ENCODE data around the gene HSPA1A.
A peak's percentile ranks its signal among the peaks of the same experiment; 100 is the strongest.
"Not testable (repeated sequence)": the region's sequence is repeated elsewhere in the genome, so short reads cannot be mapped to it uniquely, and the experiment has no call there.

HSPA1A gene

GRCh38 chr6:31811645-31812044 is 3.7 kb upstream of the HSPA1A start:
- no peak for DNase-seq (ENCODE audit: low spot score)

- no peak for DNase-seq (ENCODE audit: low spot score)
Observed at GRCh38 chr6:31813465-31813849, 1.9 kb upstream of the HSPA1A start.

GRCh38 chr6:31814677-31815024 is 692 bp upstream of the HSPA1A start:
- peak; percentile 97 for DNase-seq (ENCODE audit: low spot score)

GRCh38 chr6:31817133-31817928 is 2.0 kb downstream of the HSPA1A start:
- DNase-seq (ENCODE audit: low spot score) = not testable (repeated sequence)

GRCh38 chr6:31817929-31818511 is 2.7 kb downstream of the HSPA1A start:
- DNase-seq (ENCODE audit: low spot score) = not testable (repeated sequence)

GRCh38 chr6:31819871-31820299 is 4.5 kb downstream of the HSPA1A start:
- no peak for DNase-seq (ENCODE audit: low spot score)

- not testable (repeated sequence) for DNase-seq (ENCODE audit: low spot score)
Observed at GRCh38 chr6:31820399-31820798, 5.1 kb downstream of the HSPA1A start.

- no peak for DNase-seq (ENCODE audit: low spot score)
Observed at GRCh38 chr6:31821301-31822035, 6.1 kb downstream of the HSPA1A start.

GRCh38 chr6:31822036-31822821 is 6.9 kb downstream of the HSPA1A start:
- peak; percentile 77 for DNase-seq (ENCODE audit: low spot score)

- not testable (repeated sequence) for DNase-seq (ENCODE audit: low spot score)
Observed at GRCh38 chr6:31823592-31824196, 8.4 kb downstream of the HSPA1A start.

- no peak for DNase-seq (ENCODE audit: low spot score)
Observed at GRCh38 chr6:31825553-31825952, 10.2 kb downstream of the HSPA1A start.

- DNase-seq (ENCODE audit: low spot score) = no peak
Observed at GRCh38 chr6:31826793-31827285, 11.5 kb downstream of the HSPA1A start.

- peak; percentile 100 for DNase-seq (ENCODE audit: low spot score)
Observed at GRCh38 chr6:31827286-31828079, 12.1 kb downstream of the HSPA1A start, which contains the start of gene HSPA1B. Gene HSPA1B (plus strand): TSS chr6:31827738. CDS start chr6:31827951, 213 bp downstream.

- DNase-seq (ENCODE audit: low spot score) = peak; percentile 82
Observed at GRCh38 chr6:31829633-31830283, 14.4 kb downstream of the HSPA1A start.

GRCh38 chr6:31830886-31831335 is 15.6 kb downstream of the HSPA1A start:
- DNase-seq (ENCODE audit: low spot score) = no peak

- DNase-seq (ENCODE audit: low spot score) = no peak
Observed at GRCh38 chr6:31831350-31832215, 16.2 kb downstream of the HSPA1A start.

- DNase-seq (ENCODE audit: low spot score) = peak; percentile 89
Observed at GRCh38 chr6:31834367-31835250, 19.3 kb downstream of the HSPA1A start.

GRCh38 chr6:31836047-31836473 is 20.7 kb downstream of the HSPA1A start:
- DNase-seq (ENCODE audit: low spot score) = no peak
